ENCODE data around the gene ETS1.
A peak's percentile ranks its signal among the peaks of the same experiment; 100 is the strongest.

ETS1 gene

GRCh38 chr11:128551611-128552335, 35.6 kb downstream of the ETS1 start:
- Histone ChIP-seq H3K36me3 (no peaks in the 10 kb centered on the region), H3K9ac (peak overlapping the region; percentile 66 to 93 (median 91); a peak in 20 of 22 replicates), H3K27ac (peak overlapping the region; percentile 76 to 98 (median 96)), H4K20me1 (no peaks in the 10 kb centered on the region), H3K27me3 (no peaks in the 10 kb centered on the region), H3K4me3 (peak overlapping the region in 1 of 10 experiments; percentile 9; a peak in 1 of 20 replicates), H3K4me2 (peak overlapping the region; percentile 79 to 95 (median 92)), H3K4me1 (peaks cover 76 to 91% (median 88%) of the 10 kb centered on the region in 10 experiments), H3K9me3 (replicated peaks in 1 of 11) (no peaks in the 10 kb centered on the region)
- no peak for TF ChIP-seq Cebpa-rat (IDR thresholded peaks at IDR 0.05)

GRCh38 chr11:128551058-128551457, 36.3 kb downstream of the ETS1 start:
- H3K27ac ChIP-seq = peak overlapping the region; percentile 7 to 98 (median 96); a peak in 21 of 22 replicates
- H3K36me3 ChIP-seq = no peaks in the 10 kb centered on the region
- peak overlapping the region in 10 of 11 experiments; percentile 13 to 93 (median 92); a peak in 16 of 22 replicates for H3K9ac ChIP-seq
- H3K9me3 ChIP-seq (replicated peaks in 1 of 11) = no peaks in the 10 kb centered on the region
- no peaks in the 10 kb centered on the region for H4K20me1 ChIP-seq
- peak overlapping the region; percentile 79 to 95 (median 92) for H3K4me2 ChIP-seq
- H3K27me3 ChIP-seq = no peaks in the 10 kb centered on the region
- no peak for TF ChIP-seq Cebpa-rat (IDR thresholded peaks at IDR 0.05)
- no peak overlapping the region for H3K4me3 ChIP-seq
- H3K4me1 ChIP-seq = peaks cover 77 to 95% (median 91%) of the 10 kb centered on the region in 10 experiments

GRCh38 chr11:128550261-128550821, 37.0 kb downstream of the ETS1 start:
- no peak for TF ChIP-seq Cebpa-rat (IDR thresholded peaks at IDR 0.05)
- peak overlapping the region; percentile 79 to 95 (median 92) for H3K4me2 ChIP-seq
- no peaks in the 10 kb centered on the region for H3K27me3 ChIP-seq
- peak overlapping the region in 10 of 11 experiments; percentile 82 to 93 (median 92); a peak in 20 of 22 replicates for H3K9ac ChIP-seq
- H3K36me3 ChIP-seq = no peaks in the 10 kb centered on the region
- no peak overlapping the region; a peak in 1 of 20 replicates for H3K4me3 ChIP-seq
- H3K4me1 ChIP-seq = peaks cover 81 to 95% (median 91%) of the 10 kb centered on the region in 10 experiments
- no peaks in the 10 kb centered on the region for H3K9me3 ChIP-seq (replicated peaks in 1 of 11)
- peak overlapping the region; percentile 40 to 98 (median 96); a peak in 21 of 22 replicates for H3K27ac ChIP-seq
- H4K20me1 ChIP-seq = no peaks in the 10 kb centered on the region

- Histone ChIP-seq H3K4me3 (peak overlapping the region; percentile 44 to 68 (median 55)), H3K9me3 (replicated peaks in 1 of 11) (no peaks in the 10 kb centered on the region), H3K36me3 (no peaks in the 10 kb centered on the region), H4K20me1 (no peaks in the 10 kb centered on the region), H3K27ac (peak overlapping the region; percentile 40 to 98 (median 96); a peak in 21 of 22 replicates), H3K9ac (peak overlapping the region; percentile 77 to 93 (median 91); a peak in 21 of 22 replicates), H3K4me2 (peak overlapping the region; percentile 79 to 95 (median 92)), H3K4me1 (peaks cover 81 to 95% (median 91%) of the 10 kb centered on the region in 10 experiments), H3K27me3 (no peaks in the 10 kb centered on the region)
- TF ChIP-seq Cebpa-rat (IDR thresholded peaks at IDR 0.05) = peak in 3 of 11 experiments; percentile 26 to 50 (median 40); a peak in 3 of 22 replicates
These were observed 38.0 kb downstream of the ETS1 start for GRCh38 chr11:128549256-128549944.

GRCh38 chr11:128548649-128549255, 38.6 kb downstream of the ETS1 start:
- no peaks in the 10 kb centered on the region for H4K20me1 ChIP-seq
- peak overlapping the region; percentile 68 to 98 (median 96); a peak in 21 of 22 replicates for H3K27ac ChIP-seq
- peak overlapping the region; percentile 79 to 95 (median 92) for H3K4me2 ChIP-seq

GRCh38 chr11:128547946-128548648, 39.3 kb downstream of the ETS1 start:
- H3K27ac ChIP-seq = peak overlapping the region; percentile 68 to 98 (median 96); a peak in 21 of 22 replicates
- no peaks in the 10 kb centered on the region for H3K27me3 ChIP-seq
- H3K9ac ChIP-seq = peak overlapping the region; percentile 77 to 93 (median 91)
- no peaks in the 10 kb centered on the region for H4K20me1 ChIP-seq
- peaks cover 81 to 95% (median 91%) of the 10 kb centered on the region in 10 experiments for H3K4me1 ChIP-seq
- H3K4me2 ChIP-seq = peak overlapping the region; percentile 79 to 95 (median 92)
- no peaks in the 10 kb centered on the region for H3K36me3 ChIP-seq
- no peak; a peak in 1 of 22 replicates for TF ChIP-seq Cebpa-rat (IDR thresholded peaks at IDR 0.05)
- peak overlapping the region; percentile 44 to 68 (median 55) for H3K4me3 ChIP-seq
- H3K9me3 ChIP-seq (replicated peaks in 1 of 11) = no peaks in the 10 kb centered on the region

More at GRCh38 chr11:128548649-128549255, 38.6 kb downstream of the ETS1 start:
- Histone ChIP-seq H3K9ac (peak overlapping the region; percentile 77 to 93 (median 91)), H3K27me3 (no peaks in the 10 kb centered on the region), H3K4me3 (peak overlapping the region; percentile 44 to 68 (median 55)), H3K36me3 (no peaks in the 10 kb centered on the region), H3K9me3 (replicated peaks in 1 of 11) (no peaks in the 10 kb centered on the region), H3K4me1 (peaks cover 81 to 95% (median 91%) of the 10 kb centered on the region in 10 experiments)
- peak in 3 of 11 experiments; percentile 34 to 56 (median 40); a peak in 4 of 22 replicates for TF ChIP-seq Cebpa-rat (IDR thresholded peaks at IDR 0.05)

GRCh38 chr11:128546916-128547315, 40.4 kb downstream of the ETS1 start:
- peak overlapping the region in 10 of 11 experiments; percentile 79 to 95 (median 92); a peak in 20 of 22 replicates for H3K4me2 ChIP-seq
- no peak for TF ChIP-seq Cebpa-rat (IDR thresholded peaks at IDR 0.05)
- H3K4me3 ChIP-seq = no peak overlapping the region
- H4K20me1 ChIP-seq = no peaks in the 10 kb centered on the region
- no peaks in the 10 kb centered on the region for H3K27me3 ChIP-seq
- H3K4me1 ChIP-seq = peaks cover 81 to 94% (median 90%) of the 10 kb centered on the region in 10 experiments
- H3K9me3 ChIP-seq (replicated peaks in 1 of 11) = no peaks in the 10 kb centered on the region
- H3K27ac ChIP-seq = peak overlapping the region in 9 of 11 experiments; percentile 94 to 98 (median 96); a peak in 18 of 22 replicates
- no peaks in the 10 kb centered on the region for H3K36me3 ChIP-seq
- H3K9ac ChIP-seq = peak overlapping the region in 8 of 11 experiments; percentile 86 to 93 (median 92); a peak in 13 of 22 replicates
